ENCODE results near the gene TMED10. TPM values are rescaled to one million over a fixed set of nuclear protein-coding genes. Genes with fewer than 3 reads are reported as not detected.

The TMED10 gene
- total and polyA plus RNA-seq, 2 of the 13 experiments (the other 11 are each of a cell fraction or from before 2014, with no cell fraction given): 311 to 377 TPM

GRCh38 chr14:75196468-75196867 lies 20.1 kb upstream of the TMED10 start (continued):
- TF ChIP-seq ARHGAP35 (CRISPR knock-in tag; IDR thresholded peaks at IDR 0.05; ENCODE audit: borderline replicate concordance) (no peak), ZNF703 (CRISPR knock-in tag; IDR thresholded peaks at IDR 0.05; ENCODE audit: borderline replicate concordance) (peak; percentile 93), YEATS4 (CRISPR knock-in tag; IDR thresholded peaks at IDR 0.05; ENCODE audit: borderline replicate concordance) (no peak), HMG20A (CRISPR knock-in tag; IDR thresholded peaks at IDR 0.05; ENCODE audit: borderline replicate concordance) (peak; percentile 98), ZC3H13 (CRISPR knock-in tag; IDR thresholded peaks at IDR 0.05) (peak; percentile 63; the same call in 1 of the 2 replicates), GABPB1 (CRISPR knock-in tag; IDR thresholded peaks at IDR 0.05) (peak; percentile 55), CEBPZ (IDR thresholded peaks at IDR 0.05; ENCODE audit: low read length) (no peak), ZNF451 (CRISPR knock-in tag; IDR thresholded peaks at IDR 0.05) (0 out of 2 replicates have a peak, but pooled peaks have one; percentile 36), ZNF749 (CRISPR knock-in tag; IDR thresholded peaks at IDR 0.05; ENCODE audit: borderline replicate concordance) (no peak), ZNF564 (CRISPR knock-in tag; IDR thresholded peaks at IDR 0.05) (0 out of 2 replicates have a peak, but pooled peaks have one; percentile 22), ZNF496 (CRISPR knock-in tag; IDR thresholded peaks at IDR 0.05; ENCODE audit: insufficient replicate concordance) (no peak), KDM1A (CRISPR knock-in tag; IDR thresholded peaks at IDR 0.05) (no peak), ZFP37 (CRISPR knock-in tag; IDR thresholded peaks at IDR 0.05; ENCODE audit: borderline replicate concordance) (peak; percentile 52; the same call in 1 of the 2 replicates), MEIS2 (CRISPR knock-in tag; IDR thresholded peaks at IDR 0.05) (0 out of 2 replicates have a peak, but pooled peaks have one; percentile 74), SP5 (CRISPR knock-in tag; IDR thresholded peaks at IDR 0.05; ENCODE audit: borderline replicate concordance, low read depth) (peak; percentile 85; the same call in 1 of the 2 replicates), SNAPC5 (CRISPR knock-in tag; IDR thresholded peaks at IDR 0.05; ENCODE audit: borderline replicate concordance) (0 out of 2 replicates have a peak, but pooled peaks have one; percentile 40), ZMYM3 (CRISPR knock-in tag; IDR thresholded peaks at IDR 0.05) (peak; percentile 70), JUN (CRISPR knock-in tag; IDR thresholded peaks at IDR 0.05) (no peak), LCORL (IDR thresholded peaks at IDR 0.05) (no peak), LCORL (CRISPR knock-in tag; IDR thresholded peaks at IDR 0.05) (peak; percentile 88), REPIN1 (CRISPR knock-in tag; IDR thresholded peaks at IDR 0.05; ENCODE audit: borderline replicate concordance, low read depth) (peak; percentile 77), RCOR2 (CRISPR knock-in tag; IDR thresholded peaks at IDR 0.05) (peak; percentile 64; the same call in 1 of the 2 replicates), ZNF780A (CRISPR knock-in tag; IDR thresholded peaks at IDR 0.05) (peak; percentile 70; the same call in 1 of the 2 replicates), FOXK2 (IDR thresholded peaks at IDR 0.05) (no peak), NFKBIZ (CRISPR knock-in tag; IDR thresholded peaks at IDR 0.05) (peak; percentile 71; the same call in 1 of the 2 replicates), KDM4B (CRISPR knock-in tag; IDR thresholded peaks at IDR 0.05) (peak; percentile 52; the same call in 1 of the 2 replicates)
- TF ChIP-seq, protein P1, sequence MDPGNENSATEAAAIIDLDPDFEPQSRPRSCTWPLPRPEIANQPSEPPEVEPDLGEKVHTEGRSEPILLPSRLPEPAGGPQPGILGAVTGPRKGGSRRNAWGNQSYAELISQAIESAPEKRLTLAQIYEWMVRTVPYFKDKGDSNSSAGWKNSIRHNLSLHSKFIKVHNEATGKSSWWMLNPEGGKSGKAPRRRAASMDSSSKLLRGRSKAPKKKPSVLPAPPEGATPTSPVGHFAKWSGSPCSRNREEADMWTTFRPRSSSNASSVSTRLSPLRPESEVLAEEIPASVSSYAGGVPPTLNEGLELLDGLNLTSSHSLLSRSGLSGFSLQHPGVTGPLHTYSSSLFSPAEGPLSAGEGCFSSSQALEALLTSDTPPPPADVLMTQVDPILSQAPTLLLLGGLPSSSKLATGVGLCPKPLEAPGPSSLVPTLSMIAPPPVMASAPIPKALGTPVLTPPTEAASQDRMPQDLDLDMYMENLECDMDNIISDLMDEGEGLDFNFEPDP (CRISPR knock-in tag; conservative IDR thresholded peaks at IDR 0.05): no peak
- TF ChIP-seq, protein P2, sequence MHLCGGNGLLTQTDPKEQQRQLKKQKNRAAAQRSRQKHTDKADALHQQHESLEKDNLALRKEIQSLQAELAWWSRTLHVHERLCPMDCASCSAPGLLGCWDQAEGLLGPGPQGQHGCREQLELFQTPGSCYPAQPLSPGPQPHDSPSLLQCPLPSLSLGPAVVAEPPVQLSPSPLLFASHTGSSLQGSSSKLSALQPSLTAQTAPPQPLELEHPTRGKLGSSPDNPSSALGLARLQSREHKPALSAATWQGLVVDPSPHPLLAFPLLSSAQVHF (CRISPR knock-in tag; IDR thresholded peaks at IDR 0.05): 0 out of 2 replicates have a peak, but pooled peaks have one; percentile 63
